Esophagus squamous epithelium (tissue), 5 donors: ENCODE results near the gene GALE. TPM values are rescaled to one million over a fixed set of nuclear protein-coding genes. Genes with fewer than 3 reads are reported as not detected.
"Not testable (repeated sequence)": the region's sequence is repeated elsewhere in the genome, so short reads cannot be mapped to it uniquely, and the experiment has no call there.

ENCODE experiments used
- DNase-seq: peaks from one replicate; lab custom pipeline; 2025; lab: John Stamatoyannopoulos, UW
- H3K27ac ChIP-seq, 4 donors: fragments of 200-600 bp; sonication (generic); one replicate each; pipeline ENCODE4 v1.5.1; 2016 to 2019; ENCODE audit warnings: mild to moderate bottlenecking in 1 of 4
- H3K27me3 ChIP-seq, 4 donors: fragments of 200-600 bp; sonication (generic); 1 replicate in 3 of 4; 2 replicates in 1 of 4; pipeline versions ENCODE4 v1.5.1 to v1.6.0; 2017 to 2021; ENCODE audit warnings: antibody characterized with exemption in 1 of 4
- H3K36me3 ChIP-seq, 3 donors: fragments of 200-600 bp; sonication (generic); one replicate each; pipeline ENCODE4 v1.5.1; 2016 to 2019
- H3K4me1 ChIP-seq, 3 donors: fragments of 200-600 bp; sonication (generic); one replicate each; pipeline ENCODE4 v1.5.1; 2017 to 2019
- H3K4me3 ChIP-seq, 4 donors: fragments of 200-600 bp; sonication (generic); 1 replicate in 3 of 4; 2 replicates in 1 of 4; pipeline ENCODE4 v1.5.1; 2016 to 2019; ENCODE audit warnings: mild to moderate bottlenecking in 2 of 4, moderate library complexity in 1 of 4
- H3K9me3 ChIP-seq, 3 donors: fragments of 200-600 bp; sonication (generic); one replicate each; pipeline ENCODE4 v1.5.1; 2016 to 2019
- CTCF ChIP-seq, 6 experiments: fragments of 450-650 bp in 4 of 6; fragments of 200-600 bp in 2 of 6; sonication (generic) in 2 of 6; IDR thresholded peaks; one replicate each; pipeline ENCODE4 v1.5.1; 2016 to 2019; ENCODE audit warnings: antibody characterized with exemption in 6 of 6, mild to moderate bottlenecking in 4 of 6, moderate library complexity in 4 of 6
- POLR2A ChIP-seq, 4 donors: fragments of 450-650 bp; IDR thresholded peaks; one replicate each; pipeline ENCODE4 v1.6.1; 2017; ENCODE audit warnings: antibody characterized with exemption in 4 of 4, mild to moderate bottlenecking in 4 of 4, moderate library complexity in 3 of 4
- WGBS, 2 donors: methylation state at CpG; one replicate each; pipeline ENCODE4 v1.1.5; 2018; 5-methylcytosine and 5-hydroxymethylcytosine counted together
- intact Hi-C: fragments of 100-400 bp; cut with DNase I; formaldehyde crosslinking; loops from one replicate; pipeline ENCODE4 v1.15.0; 2022
- total RNA-seq, 4 donors: library from RNA; depleted of rRNA; stranded (reverse); fragments of >200 nt; gene quantifications; one replicate each; pipeline ENCODE4 v1.1.0, GENCODE V29; 2016
- donor health status: DM: yes; HTN: yes; CAD: no.

The GALE gene
- total RNA-seq, 4 donors from 2014 or later: 55.1 to 81.0 (median 60.4) TPM

GRCh38 chr1:23843644-23844043 lies 43.1 kb upstream of the GALE start:
- no peak for DNase-seq
- Histone ChIP-seq H3K36me3 (peaks cover 5 to 43% (median 14%) of the 10 kb centered on the region in 3 donors), H3K4me1 (peaks cover 0 to 5% (median 0%) of the 10 kb centered on the region in 3 donors), H3K27me3 (no peaks in the 10 kb centered on the region), H3K4me3 (no peak overlapping the region), H3K9me3 (no peaks in the 10 kb centered on the region), H3K27ac (no peak overlapping the region)
- WGBS, 2 donors: 91% methylated on average over 5 of the region's 5 CpGs
- intact Hi-C loops: no loop called here
- TF ChIP-seq CTCF (IDR thresholded peaks at IDR 0.05): no peak

GRCh38 chr1:23838401-23838866 lies 37.9 kb upstream of the GALE start:
- H3K4me3 ChIP-seq: peak overlapping the region; percentile 4 to 61 (median 42)

GRCh38 chr1:23837908-23838307 lies 37.4 kb upstream of the GALE start:
- WGBS, 2 donors: 16 to 28% methylated on average over 6 to 7 of the region's 13 CpGs
- intact Hi-C loops: no loop called here
- Histone ChIP-seq H3K4me1 (peaks cover 6 to 15% (median 6%) of the 10 kb centered on the region in 3 donors), H3K4me3 (peak overlapping the region; percentile 4 to 61 (median 42)), H3K36me3 (no peaks in the 10 kb centered on the region), H3K27ac (no peak overlapping the region), H3K27me3 (peaks cover 0 to 6% (median 1%) of the 10 kb centered on the region in 4 donors), H3K9me3 (no peaks in the 10 kb centered on the region)
- TF ChIP-seq POLR2A (IDR thresholded peaks at IDR 0.05) (no peak), CTCF (IDR thresholded peaks at IDR 0.05) (no peak)
- DNase-seq: no peak

More at GRCh38 chr1:23838401-23838866, 37.9 kb upstream of the GALE start:
- peaks cover 6 to 15% (median 6%) of the 10 kb centered on the region in 3 donors for H3K4me1 ChIP-seq
- no peak for TF ChIP-seq CTCF (IDR thresholded peaks at IDR 0.05)
- no peak for TF ChIP-seq POLR2A (IDR thresholded peaks at IDR 0.05)
- WGBS, 2 donors: 0% methylated on average over 6 to 8 of the region's 21 CpGs
- no peak overlapping the region for H3K27ac ChIP-seq
- peak; percentile 16 for DNase-seq
- H3K36me3 ChIP-seq: no peaks in the 10 kb centered on the region
- peaks cover 0 to 6% (median 1%) of the 10 kb centered on the region in 4 donors for H3K27me3 ChIP-seq
- no peaks in the 10 kb centered on the region for H3K9me3 ChIP-seq
- intact Hi-C loops: no loop called here

- H3K9me3 ChIP-seq: no peaks in the 10 kb centered on the region
- no peak for DNase-seq
- no peak overlapping the region for H3K4me3 ChIP-seq
- TF ChIP-seq CTCF (IDR thresholded peaks at IDR 0.05) (no peak), POLR2A (IDR thresholded peaks at IDR 0.05) (no peak)
- no peaks in the 10 kb centered on the region for H3K36me3 ChIP-seq
- peaks cover 6 to 15% (median 6%) of the 10 kb centered on the region in 3 donors for H3K4me1 ChIP-seq
- peaks cover 0 to 6% (median 1%) of the 10 kb centered on the region in 4 donors for H3K27me3 ChIP-seq
- intact Hi-C loops: no loop called here
- 59 to 79% methylated on average over 3 of the region's 3 CpGs for WGBS, 2 donors
- H3K27ac ChIP-seq: no peak overlapping the region
Measured at GRCh38 chr1:23836037-23836436, 35.5 kb upstream of the GALE start.

GRCh38 chr1:23834156-23834555 lies 33.6 kb upstream of the GALE start:
- intact Hi-C loops, DNase-seq, H3K36me3 ChIP-seq, H3K27me3 ChIP-seq, H3K27ac ChIP-seq, H3K4me3 ChIP-seq, H3K9me3 ChIP-seq: not testable (repeated sequence)
- WGBS, 2 donors: 47 to 64% methylated on average over 6 of the region's 6 CpGs
- H3K4me1 ChIP-seq: peaks cover 6 to 15% (median 6%) of the 10 kb centered on the region in 3 donors
